H9 (cell line): ENCODE data around the gene PHOSPHO2. TPM values are rescaled to one million over a fixed set of nuclear protein-coding genes. Genes with fewer than 3 reads are reported as not detected.

Experiments used
- DNase-seq: peaks from one replicate; pipeline ENCODE4 v3.0.0-alpha.2; 2017
- H2AFZ ChIP-seq: one replicate; pipeline ENCODE4 v1.6.1; 2013; ENCODE audit warnings: mild to moderate bottlenecking, low read length, control low read depth, moderate library complexity
- H2AK5ac ChIP-seq: 2 replicates; pipeline ENCODE4 v1.6.1; 2013; ENCODE audit warnings: low read length, control low read depth, mixed read lengths; ENCODE audit not compliant: insufficient read length
- H2BK120ac ChIP-seq: one replicate; pipeline ENCODE4 v1.6.1; 2013; ENCODE audit warnings: low read depth, mild to moderate bottlenecking, low read length, control low read depth, inconsistent platforms; ENCODE audit not compliant: poor library complexity, severe bottlenecking
- H2BK12ac ChIP-seq: 2 replicates; pipeline ENCODE4 v1.6.1; 2013; ENCODE audit warnings: low read length, control low read depth, mixed read lengths, low read depth; ENCODE audit not compliant: insufficient read length
- H2BK15ac ChIP-seq: 2 replicates; pipeline ENCODE4 v1.6.1; 2013; ENCODE audit warnings: low read depth, low read length, control low read depth
- H2BK20ac ChIP-seq: one replicate; pipeline ENCODE4 v1.6.1; 2013; ENCODE audit warnings: low read depth, mild to moderate bottlenecking, low read length, control low read depth, inconsistent platforms; ENCODE audit not compliant: poor library complexity, severe bottlenecking
- H2BK5ac ChIP-seq: 2 replicates; pipeline ENCODE4 v1.6.1; 2013; ENCODE audit warnings: low read length, control low read depth, mixed read lengths; ENCODE audit not compliant: insufficient read length
- H3K14ac ChIP-seq: 2 replicates; pipeline ENCODE4 v1.6.1; 2013; ENCODE audit warnings: low read length, control low read depth; ENCODE audit not compliant: insufficient read depth
- H3K18ac ChIP-seq: 2 replicates; pipeline ENCODE4 v1.6.1; 2013; ENCODE audit warnings: low read depth, mild to moderate bottlenecking, mixed read lengths, low read length, control low read depth; ENCODE audit not compliant: insufficient read length
- H3K23ac ChIP-seq: 2 replicates; pipeline ENCODE4 v1.6.1; 2013; ENCODE audit warnings: low read length, control low read depth, mixed read lengths, low read depth; ENCODE audit not compliant: insufficient read length
- H3K23me2 ChIP-seq: 2 replicates; pipeline ENCODE4 v1.6.1; 2013; ENCODE audit warnings: low read depth, mild to moderate bottlenecking, mixed read lengths, low read length, control low read depth; ENCODE audit not compliant: insufficient read length, poor library complexity, severe bottlenecking
- H3K27ac ChIP-seq: 2 replicates; pipeline ENCODE4 v1.5.1; 2013; ENCODE audit warnings: low read length, control low read depth, mixed read lengths, low read depth; ENCODE audit not compliant: insufficient read length
- H3K27me3 ChIP-seq: 2 replicates; pipeline ENCODE4 v1.6.1; 2013; ENCODE audit warnings: low read length, control low read depth, inconsistent platforms; ENCODE audit not compliant: insufficient read depth
- H3K4ac ChIP-seq: 2 replicates; pipeline ENCODE4 v1.6.1; 2013; ENCODE audit warnings: low read depth, mild to moderate bottlenecking, control low read depth, inconsistent platforms, low read length, moderate library complexity
- H3K4me1 ChIP-seq: 2 replicates; pipeline ENCODE4 v1.6.1; 2013; ENCODE audit warnings: low read length, control low read depth, inconsistent platforms; ENCODE audit not compliant: insufficient read depth
- H3K4me2 ChIP-seq: 2 replicates; pipeline ENCODE4 v1.6.1; 2013; ENCODE audit warnings: low read length, control low read depth, mixed read lengths; ENCODE audit not compliant: insufficient read length, insufficient read depth
- H3K56ac ChIP-seq: 2 replicates; pipeline ENCODE4 v1.6.1; 2013; ENCODE audit warnings: low read depth, mild to moderate bottlenecking, mixed read lengths, low read length, control low read depth; ENCODE audit not compliant: insufficient read length
- H3K79me1 ChIP-seq: 2 replicates; pipeline ENCODE4 v1.6.1; 2013; ENCODE audit warnings: low read depth, mild to moderate bottlenecking, moderate library complexity, low read length, control low read depth, inconsistent platforms; ENCODE audit not compliant: insufficient read depth, poor library complexity, severe bottlenecking
- H3K79me2 ChIP-seq: 2 replicates; pipeline ENCODE4 v1.6.1; 2013; ENCODE audit warnings: low read length, control low read depth, inconsistent platforms; ENCODE audit not compliant: insufficient read depth
- H3K9ac ChIP-seq: 2 replicates; pipeline ENCODE4 v1.6.1; 2013; ENCODE audit warnings: low read length, control low read depth, mixed read lengths; ENCODE audit not compliant: insufficient read length; ENCODE audit errors: extremely low read depth
- H3K9me3 ChIP-seq: one replicate; pipeline ENCODE4 v1.6.1; 2013; ENCODE audit warnings: low read depth, low read length, inconsistent platforms; ENCODE audit not compliant: control insufficient read depth
- H3T11ph ChIP-seq: one replicate; pipeline ENCODE4 v1.6.1; 2013; ENCODE audit warnings: mild to moderate bottlenecking, low read length, control low read depth, inconsistent platforms
- H4K20me1 ChIP-seq: one replicate; pipeline ENCODE4 v1.6.1; 2013; ENCODE audit not compliant: control insufficient read depth, insufficient read length, insufficient read depth
- H4K5ac ChIP-seq: 2 replicates; pipeline ENCODE4 v1.6.1; 2013; ENCODE audit warnings: low read depth, mild to moderate bottlenecking, mixed read lengths, low read length, control low read depth; ENCODE audit not compliant: insufficient read length
- H4K8ac ChIP-seq: replicated peaks from 2 replicates; pipeline ENCODE4 v1.6.1; 2013; ENCODE audit warnings: low read length, control low read depth, mixed read lengths, low read depth; ENCODE audit not compliant: insufficient read length
- H4K91ac ChIP-seq: 2 replicates; pipeline ENCODE4 v1.6.1; 2013; ENCODE audit warnings: low read depth, mild to moderate bottlenecking, moderate library complexity, mixed read lengths, low read length, control low read depth; ENCODE audit not compliant: insufficient read length
- H3K27ac Mint-ChIP-seq, 3 experiments: 2 replicates in 2 of 3; 3 replicates in 1 of 3; pipeline ENCODE4 v1.8.0; 2020 to 2021; ENCODE audit warnings: mixed read lengths in 3 of 3, mild to moderate bottlenecking in 1 of 3, moderate library complexity in 1 of 3
- H3K27me3 Mint-ChIP-seq: 2 replicates; pipeline ENCODE4 v1.8.0; 2021; ENCODE audit warnings: low read depth, mild to moderate bottlenecking, moderate library complexity, mixed read lengths
- H3K36me3 Mint-ChIP-seq, 3 experiments: 2 replicates in 2 of 3; 3 replicates in 1 of 3; pipeline ENCODE4 v1.8.0; 2020 to 2021; ENCODE audit warnings: low read depth in 3 of 3, mixed read lengths in 3 of 3; ENCODE audit not compliant: insufficient read depth in 1 of 3
- H3K4me1 Mint-ChIP-seq, 2 experiments: 2 replicates each; pipeline ENCODE4 v1.8.0; 2020; ENCODE audit warnings: mixed read lengths in 2 of 2
- H3K4me3 Mint-ChIP-seq, 2 experiments: 2 replicates in 1 of 2; 3 replicates in 1 of 2; pipeline ENCODE4 v1.8.0; 2020 to 2021; ENCODE audit warnings: mild to moderate bottlenecking in 2 of 2, mixed read lengths in 2 of 2, moderate library complexity in 1 of 2
- H3K9me3 Mint-ChIP-seq, 2 experiments: 2 replicates in 1 of 2; 3 replicates in 1 of 2; pipeline ENCODE4 v1.8.0; 2020; ENCODE audit warnings: mild to moderate bottlenecking in 2 of 2, mixed read lengths in 2 of 2, moderate library complexity in 1 of 2
- WGBS: extraction: QIAGEN DNeasy Blood & Tissue Kit; methylation state at CpG from one replicate; pipeline ENCODE4 v1.1.7; 2013; ENCODE audit warnings: missing lambda C conversion rate, low lambda C conversion rate, mixed read lengths; ENCODE audit not compliant: insufficient read length; ENCODE audit errors: extremely low coverage; 5-methylcytosine and 5-hydroxymethylcytosine counted together
- total RNA-seq: library from RNA; stranded (reverse); gene quantifications from 2 replicates; pipeline ENCODE4 v1.2.1, GENCODE V29; 2021
- TF ChIP-seq, protein P1 (sequence below): fragments of 200-600 bp; sonication (generic); conservative IDR thresholded peaks from 3 replicates; pipeline ENCODE4 v1.8.0; 2021; ENCODE audit warnings: antibody characterized with exemption, mild to moderate bottlenecking

PHOSPHO2 gene
- total RNA-seq, 1 experiment from 2014 or later: 7.2 TPM

GRCh38 chr2:169673921-169674320 lies 20.3 kb upstream of the PHOSPHO2 start:
- H3K9me3 ChIP-seq: no peaks in the 10 kb centered on the region
- no peak overlapping the region for H2BK5ac ChIP-seq
- H3K4me1 ChIP-seq: no peaks in the 10 kb centered on the region
- H3K4ac ChIP-seq: no peak overlapping the region
- Mint-ChIP-seq H3K4me1 (peaks cover 9 to 13% of the 10 kb centered on the region in 2 experiments), H3K4me3 (no peak overlapping the region), H3K36me3 (no peaks in the 10 kb centered on the region), H3K27me3 (no peaks in the 10 kb centered on the region), H3K27ac (no peak overlapping the region), H3K9me3 (no peaks in the 10 kb centered on the region)
- H3K79me2 ChIP-seq: no peaks in the 10 kb centered on the region
- no peak overlapping the region for H4K5ac ChIP-seq
- no peak overlapping the region for H3T11ph ChIP-seq
- no peak overlapping the region for H3K56ac ChIP-seq
- no peak overlapping the region for H3K23ac ChIP-seq
- no peak for DNase-seq
- no peak overlapping the region for H3K14ac ChIP-seq
- no peak overlapping the region for H3K9ac ChIP-seq
- H4K20me1 ChIP-seq: no peaks in the 10 kb centered on the region
- no CpG with 5 or more reads among the region's 2 CpGs for WGBS
- no peak overlapping the region for H3K4me2 ChIP-seq
- H4K8ac ChIP-seq: no peak overlapping the region
- no peak overlapping the region for H2BK120ac ChIP-seq
- TF ChIP-seq, protein P1, sequence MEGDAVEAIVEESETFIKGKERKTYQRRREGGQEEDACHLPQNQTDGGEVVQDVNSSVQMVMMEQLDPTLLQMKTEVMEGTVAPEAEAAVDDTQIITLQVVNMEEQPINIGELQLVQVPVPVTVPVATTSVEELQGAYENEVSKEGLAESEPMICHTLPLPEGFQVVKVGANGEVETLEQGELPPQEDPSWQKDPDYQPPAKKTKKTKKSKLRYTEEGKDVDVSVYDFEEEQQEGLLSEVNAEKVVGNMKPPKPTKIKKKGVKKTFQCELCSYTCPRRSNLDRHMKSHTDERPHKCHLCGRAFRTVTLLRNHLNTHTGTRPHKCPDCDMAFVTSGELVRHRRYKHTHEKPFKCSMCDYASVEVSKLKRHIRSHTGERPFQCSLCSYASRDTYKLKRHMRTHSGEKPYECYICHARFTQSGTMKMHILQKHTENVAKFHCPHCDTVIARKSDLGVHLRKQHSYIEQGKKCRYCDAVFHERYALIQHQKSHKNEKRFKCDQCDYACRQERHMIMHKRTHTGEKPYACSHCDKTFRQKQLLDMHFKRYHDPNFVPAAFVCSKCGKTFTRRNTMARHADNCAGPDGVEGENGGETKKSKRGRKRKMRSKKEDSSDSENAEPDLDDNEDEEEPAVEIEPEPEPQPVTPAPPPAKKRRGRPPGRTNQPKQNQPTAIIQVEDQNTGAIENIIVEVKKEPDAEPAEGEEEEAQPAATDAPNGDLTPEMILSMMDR: no peak
- no peaks in the 10 kb centered on the region for H3K27me3 ChIP-seq
- H3K23me2 ChIP-seq: no peaks in the 10 kb centered on the region
- H2AFZ ChIP-seq: no peak overlapping the region
- H3K18ac ChIP-seq: no peak overlapping the region
- no peak overlapping the region for H3K27ac ChIP-seq
- no peak overlapping the region for H2BK20ac ChIP-seq
- H3K79me1 ChIP-seq: no peaks in the 10 kb centered on the region
- no peak overlapping the region for H2BK15ac ChIP-seq
- no peak overlapping the region for H2BK12ac ChIP-seq
- H2AK5ac ChIP-seq: no peak overlapping the region
- H4K91ac ChIP-seq: no peak overlapping the region
